OCI-LY7 (cell line): ENCODE results near the gene ACVR1B.

Source experiments
- EZH2phosphoT487 ChIP-seq: fragments of 200-600 bp; sonication (generic); IDR thresholded peaks from 2 replicates; pipeline ENCODE4 v1.6.1; 2018; ENCODE audit warnings: low read depth, borderline replicate concordance, mild to moderate bottlenecking, mixed run types, antibody characterized with exemption, low read length, moderate library complexity, mixed read lengths
- TF ChIP-seq, protein P1 (sequence below): fragments of 200-600 bp; sonication (generic); conservative IDR thresholded peaks from 2 replicates; pipeline ENCODE4 v1.5.1; 2014; ENCODE audit warnings: mild to moderate bottlenecking, antibody characterized with exemption, low read length, moderate library complexity, mixed read lengths

DNA sequence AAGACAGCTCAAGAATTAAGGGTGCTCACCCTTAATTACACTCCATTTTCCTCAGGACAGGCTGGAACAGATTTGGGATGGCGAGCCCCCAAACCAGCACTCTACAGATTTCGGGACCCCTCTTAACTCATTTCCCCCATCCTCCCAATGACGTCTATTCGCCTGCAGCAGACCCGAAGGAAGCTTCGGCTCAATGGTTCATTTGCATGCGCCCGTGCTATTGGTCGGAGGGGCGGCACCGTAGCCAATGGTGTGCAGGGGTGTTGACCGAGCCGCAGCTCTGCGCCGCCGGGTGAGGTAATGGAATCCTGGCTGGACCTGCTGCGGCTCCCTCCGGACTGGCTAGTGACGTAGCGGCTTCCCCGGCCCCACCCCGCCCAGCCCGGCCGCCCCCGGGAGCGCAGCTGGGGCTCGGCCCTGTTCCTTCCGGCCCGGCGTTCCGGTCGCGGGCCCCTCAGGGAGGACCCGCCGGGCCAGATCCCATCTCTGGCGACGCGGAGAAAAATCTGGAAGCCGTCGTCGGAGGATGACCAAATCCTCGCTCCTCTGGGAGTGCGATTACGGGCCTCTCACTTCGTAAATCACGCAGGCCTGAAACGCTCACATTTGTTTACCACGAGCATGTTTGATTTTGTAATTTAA lies 81.4 kb downstream of the ACVR1B start:
- TF ChIP-seq, protein P1, sequence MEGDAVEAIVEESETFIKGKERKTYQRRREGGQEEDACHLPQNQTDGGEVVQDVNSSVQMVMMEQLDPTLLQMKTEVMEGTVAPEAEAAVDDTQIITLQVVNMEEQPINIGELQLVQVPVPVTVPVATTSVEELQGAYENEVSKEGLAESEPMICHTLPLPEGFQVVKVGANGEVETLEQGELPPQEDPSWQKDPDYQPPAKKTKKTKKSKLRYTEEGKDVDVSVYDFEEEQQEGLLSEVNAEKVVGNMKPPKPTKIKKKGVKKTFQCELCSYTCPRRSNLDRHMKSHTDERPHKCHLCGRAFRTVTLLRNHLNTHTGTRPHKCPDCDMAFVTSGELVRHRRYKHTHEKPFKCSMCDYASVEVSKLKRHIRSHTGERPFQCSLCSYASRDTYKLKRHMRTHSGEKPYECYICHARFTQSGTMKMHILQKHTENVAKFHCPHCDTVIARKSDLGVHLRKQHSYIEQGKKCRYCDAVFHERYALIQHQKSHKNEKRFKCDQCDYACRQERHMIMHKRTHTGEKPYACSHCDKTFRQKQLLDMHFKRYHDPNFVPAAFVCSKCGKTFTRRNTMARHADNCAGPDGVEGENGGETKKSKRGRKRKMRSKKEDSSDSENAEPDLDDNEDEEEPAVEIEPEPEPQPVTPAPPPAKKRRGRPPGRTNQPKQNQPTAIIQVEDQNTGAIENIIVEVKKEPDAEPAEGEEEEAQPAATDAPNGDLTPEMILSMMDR, result no peak
- no peak for TF ChIP-seq EZH2phosphoT487
